SK-N-SH (cell line): Measurements from ENCODE around the gene SLC6A9. TPM values are rescaled to one million over a fixed set of nuclear protein-coding genes. Genes with fewer than 3 reads are reported as not detected.

Experiments used
- CTCF ChIA-PET: fragments of 300-600, 350-600 bp; formaldehyde crosslinking; extraction: SDS; loops from one replicate; lab custom pipeline; 2021; lab: Yijun Ruan, JAX
- POLR2A ChIA-PET: fragments of 350-600 bp; sonication (Branson Sonifier 250); formaldehyde crosslinking; extraction: SDS; loops from one replicate; lab custom pipeline; 2020; ENCODE audit warnings: antibody characterized with exemption, inconsistent platforms; lab: Yijun Ruan, JAX
- DNase-seq: peaks from one replicate; pipeline ENCODE4 v3.0.0; 2012
- H2AFZ ChIP-seq: fragments of 200-600 bp; sonication (generic); 2 replicates; pipeline ENCODE4 v1.8.1; 2016; ENCODE audit warnings: antibody characterized with exemption, mild to moderate bottlenecking, low read depth
- H3F3A ChIP-seq: fragments of 200-600 bp; sonication (generic); replicated peaks from 2 replicates; pipeline ENCODE3; 2016; ENCODE audit warnings: antibody characterized with exemption, mild to moderate bottlenecking; ENCODE audit not compliant: insufficient read depth
- H3K27ac ChIP-seq, 2 experiments: fragments of 200-500 bp in 1 of 2; fragments of 200-600 bp in 1 of 2; sonication (Bioruptor generic) in 1 of 2; sonication (generic), shearing (Covaris generic) in 1 of 2; 2 replicates each; pipeline versions ENCODE4 v1.5.1 to v1.6.1; 2014 to 2016; ENCODE audit warnings: low read depth in 2 of 2, inconsistent platforms in 1 of 2, low read length in 1 of 2, mild to moderate bottlenecking in 1 of 2, mixed read lengths in 1 of 2
- H3K27me3 ChIP-seq: fragments of 200-600 bp; sonication (generic), shearing (Covaris generic); 2 replicates; pipeline ENCODE4 v1.6.1; 2016; ENCODE audit warnings: mixed run types; ENCODE audit not compliant: insufficient read depth
- H3K36me3 ChIP-seq, 2 experiments: fragments of 200-500 bp in 1 of 2; fragments of 200-600 bp in 1 of 2; sonication (Bioruptor generic) in 1 of 2; sonication (generic) in 1 of 2; replicated peaks in 1 of 2; 2 replicates each; pipeline versions ENCODE3 to v1.5.1; 2014 to 2016; ENCODE audit warnings: low read length in 1 of 2, mild to moderate bottlenecking in 1 of 2; ENCODE audit not compliant: insufficient read depth in 2 of 2, control insufficient read depth in 1 of 2
- H3K4me1 ChIP-seq, 2 experiments: fragments of 200-500 bp in 1 of 2; fragments of 200-600 bp in 1 of 2; sonication (Bioruptor generic) in 1 of 2; sonication (generic), shearing (Covaris generic) in 1 of 2; 2 replicates each; pipeline versions ENCODE4 v1.5.1 to v1.6.1; 2014 to 2016; ENCODE audit warnings: low read depth in 1 of 2, low read length in 1 of 2, mixed run types in 1 of 2; ENCODE audit not compliant: insufficient read depth in 2 of 2, control insufficient read depth in 1 of 2
- H3K4me2 ChIP-seq: fragments of 200-600 bp; sonication (generic), shearing (Covaris generic); 2 replicates; pipeline ENCODE4 v1.6.1; 2017; ENCODE audit warnings: mixed run types
- H3K4me3 ChIP-seq, 2 experiments: fragments of 200-500 bp in 1 of 2; fragments of 200-600 bp in 1 of 2; sonication (Bioruptor generic) in 1 of 2; sonication (generic), shearing (Covaris generic) in 1 of 2; 2 replicates each; pipeline versions ENCODE4 v1.5.1 to v1.8.1; 2014 to 2016; ENCODE audit warnings: low read depth in 2 of 2, inconsistent platforms in 1 of 2, low read length in 1 of 2, mild to moderate bottlenecking in 1 of 2, mixed read lengths in 1 of 2, moderate library complexity in 1 of 2
- H3K79me2 ChIP-seq: fragments of 200-600 bp; sonication (generic); 2 replicates; pipeline ENCODE4 v1.8.1; 2017; ENCODE audit warnings: mild to moderate bottlenecking; ENCODE audit not compliant: insufficient read depth
- H3K9ac ChIP-seq: fragments of 200-600 bp; sonication (generic); 2 replicates; pipeline ENCODE4 v1.6.1; 2017; ENCODE audit warnings: mixed run types
- H3K9me2 ChIP-seq: fragments of 200-600 bp; sonication (generic); 2 replicates; pipeline ENCODE4 v1.6.1; 2017; ENCODE audit warnings: mixed run types
- H3K9me3 ChIP-seq: fragments of 200-600 bp; sonication (generic); 2 replicates; pipeline ENCODE4 v1.6.1; 2017; ENCODE audit warnings: mixed run types, mild to moderate bottlenecking, moderate library complexity
- H4K20me1 ChIP-seq: fragments of 200-600 bp; sonication (generic); 2 replicates; pipeline ENCODE4 v1.6.1; 2017; ENCODE audit warnings: mild to moderate bottlenecking, mixed run types; ENCODE audit not compliant: insufficient read depth
- CHD2 ChIP-seq: fragments of 150-350 bp; IDR thresholded peaks from 2 replicates; pipeline ENCODE4 v1.6.1; 2018; ENCODE audit warnings: low read length; ENCODE audit not compliant: partially characterized antibody
- ELF1 ChIP-seq: IDR thresholded peaks from 2 replicates; pipeline ENCODE4 v1.4.0; 2012
- EP300 ChIP-seq, 2 experiments: IDR thresholded peaks; 2 replicates each; pipeline versions ENCODE4 v1.4.0 to v1.6.1; 2012; ENCODE audit warnings: borderline replicate concordance in 1 of 2, low read depth in 1 of 2, low read length in 1 of 2
- FOXJ3 ChIP-seq: sonication (generic); formaldehyde crosslinking; IDR thresholded peaks from 2 replicates; pipeline ENCODE4 v1.5.1; 2020; ENCODE audit warnings: mild to moderate bottlenecking, missing genetic modification reagents
- FOXM1 ChIP-seq: IDR thresholded peaks from 2 replicates; pipeline ENCODE4 v1.4.0; 2012; ENCODE audit warnings: low read depth, mild to moderate bottlenecking
- GATA2 ChIP-seq: sonication (generic); formaldehyde crosslinking; IDR thresholded peaks from 2 replicates; pipeline ENCODE4 v1.5.0; 2020; ENCODE audit warnings: mild to moderate bottlenecking, missing genetic modification reagents
- MXI1 ChIP-seq: IDR thresholded peaks from 2 replicates; pipeline ENCODE4 v1.6.1; 2012; ENCODE audit warnings: mild to moderate bottlenecking, low read depth, low read length, improper control_type of control experiment
- NFIC ChIP-seq: IDR thresholded peaks from 2 replicates; pipeline ENCODE4 v1.4.0; 2012; ENCODE audit warnings: borderline replicate concordance
- RCOR1 ChIP-seq: fragments of 150-350 bp; IDR thresholded peaks from 2 replicates; pipeline ENCODE4 v1.6.1; 2017; ENCODE audit warnings: antibody characterized with exemption, low read length
- RXRA ChIP-seq: IDR thresholded peaks from 2 replicates; pipeline ENCODE4 v1.4.0; 2012; ENCODE audit warnings: low read depth, mild to moderate bottlenecking, borderline replicate concordance
- YY1 ChIP-seq: IDR thresholded peaks from 2 replicates; pipeline ENCODE4 v1.4.0; 2012; ENCODE audit warnings: low read depth, mild to moderate bottlenecking
- WGBS: methylation state at CpG from one replicate; pipeline ENCODE4 v1.1.6; 2017; ENCODE audit warnings: low lambda C conversion rate; 5-methylcytosine and 5-hydroxymethylcytosine counted together
- polyA plus RNA-seq, 3 experiments: library from polyadenylated mRNA; depleted of rRNA; stranded (reverse); fragments of >200 nt; gene quantifications; 2 replicates each; pipeline ENCODE4 v1.2.3, GENCODE V29; 2012

The SLC6A9 gene
- polyA plus RNA-seq, 1 of the 3 experiments (the other 2 are of a cell fraction), result 3.9 TPM

- Histone ChIP-seq H3K4me1 (peaks cover 0 to 72% of the 10 kb centered on the region in 2 experiments; a peak in 2 of 4 replicates), H4K20me1 (no peaks in the 10 kb centered on the region), H3K9me3 (no peaks in the 10 kb centered on the region), H3K36me3 (no peaks in the 10 kb centered on the region), H3F3A (peaks cover 4% of the 10 kb centered on the region), H3K9ac (no peak overlapping the region), H3K27ac (peak overlapping the region in 1 of 2 experiments; percentile 99; a peak in 2 of 4 replicates), H3K27me3 (no peaks in the 10 kb centered on the region), H3K4me3 (no peak overlapping the region; a peak in 1 of 4 replicates), H3K9me2 (no peaks in the 10 kb centered on the region), H3K4me2 (no peak overlapping the region), H3K79me2 (no peaks in the 10 kb centered on the region), H2AFZ (no peak overlapping the region)
- DNase-seq, result peak; percentile 74
- WGBS, result 76% methylated on average over 5 of the region's 6 CpGs
- TF ChIP-seq RXRA, result no peak
- TF ChIP-seq EP300 (IDR thresholded peaks at IDR 0.05; ENCODE audit: borderline replicate concordance in 1 of 2, low read depth in 1 of 2, low read length in 1 of 2), result peak in 1 of 2 experiments; percentile 45; a peak in 2 of 4 replicates
- POLR2A ChIA-PET, result interaction anchor here (0.8 to 1.2 kb wide), 3 partner anchors 9 to 37 kb away, joined by 3 to 5 read pairs (median 4); no protein-coding TSS in a partner anchor
- CTCF ChIA-PET, result interaction anchor here (1.0 to 20.6 kb wide), 3 partner anchors 8 to 29 kb away, joined by 3 to 598 read pairs (median 12); partner anchors contain the start of gene SLC6A9
These were observed 34.5 kb downstream of the SLC6A9 start for GRCh38 chr1:43996733-43997115.

DNA sequence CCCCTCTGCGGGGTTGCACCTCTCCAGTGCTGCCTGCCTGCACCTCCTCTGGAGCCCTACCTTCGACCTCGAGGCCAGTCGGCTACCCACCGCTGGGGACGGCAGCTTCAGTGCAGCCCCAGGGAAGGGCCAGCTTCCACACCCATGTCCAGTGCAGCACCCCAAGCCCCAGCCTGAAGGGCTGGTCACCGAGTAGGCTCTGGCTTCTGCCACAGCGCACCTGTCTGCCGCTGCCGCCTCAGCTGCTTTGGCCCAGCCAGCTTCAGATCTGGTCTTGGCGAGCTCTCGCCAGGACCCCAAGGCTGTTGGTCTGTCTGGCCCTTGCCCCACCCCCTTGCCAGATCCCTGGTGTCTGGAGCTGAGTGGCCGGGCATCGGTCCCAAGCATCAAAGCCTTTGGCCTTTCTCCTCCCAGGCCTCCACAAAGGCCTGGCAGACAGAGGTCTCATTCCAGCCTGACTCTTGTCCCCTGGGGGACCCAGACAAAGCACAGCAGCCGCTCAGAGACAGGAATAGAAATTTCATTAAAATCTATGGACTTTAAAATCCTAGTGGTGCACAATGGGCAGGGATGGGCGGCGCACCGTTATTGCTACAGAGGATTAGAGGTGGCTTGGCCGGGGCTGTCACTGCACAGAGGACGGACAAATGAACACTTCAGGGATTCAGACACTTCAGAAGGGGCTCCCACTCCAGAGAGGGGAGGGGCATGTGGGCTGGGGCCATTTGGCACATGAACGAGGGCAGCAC lies 35.1 kb downstream of the SLC6A9 start:
- Histone ChIP-seq H3K4me1 (peaks cover 0 to 72% of the 10 kb centered on the region in 2 experiments; a peak in 3 of 4 replicates), H3K4me2 (no peak overlapping the region), H3K27ac (peak overlapping the region in 1 of 2 experiments; percentile 99; a peak in 2 of 4 replicates), H3F3A (peaks cover 4% of the 10 kb centered on the region), H4K20me1 (no peaks in the 10 kb centered on the region), H3K4me3 (no peak overlapping the region; a peak in 1 of 4 replicates), H3K9me2 (no peaks in the 10 kb centered on the region), H3K79me2 (no peaks in the 10 kb centered on the region), H3K27me3 (no peaks in the 10 kb centered on the region), H3K36me3 (no peaks in the 10 kb centered on the region), H3K9me3 (no peaks in the 10 kb centered on the region), H2AFZ (no peak overlapping the region), H3K9ac (no peak overlapping the region)
- POLR2A ChIA-PET, result interaction anchor here (0.8 to 1.2 kb wide), 4 partner anchors 10 to 37 kb away, joined by 3 to 5 read pairs (median 4); no protein-coding TSS in a partner anchor
- CTCF ChIA-PET, result interaction anchor here (1.6 to 20.6 kb wide), 3 partner anchors 10 to 51 kb away, joined by 7 to 598 read pairs (median 12); partner anchors contain the start of gene SLC6A9
- 87% methylated on average over 15 of the region's 21 CpGs for WGBS
- TF ChIP-seq NFIC (no peak), CHD2 (peak; percentile 47), FOXJ3 (CRISPR knock-in tag) (peak; percentile 65; the same call in 1 of the 2 replicates), RCOR1 (peak; percentile 62), EP300 (IDR thresholded peaks at IDR 0.05; ENCODE audit: borderline replicate concordance in 1 of 2, low read depth in 1 of 2, low read length in 1 of 2) (peak in 1 of 2 experiments; percentile 71; a peak in 1 of 4 replicates), ELF1 (no peak), MXI1 (peak; percentile 36; the same call in 1 of the 2 replicates), YY1 (no peak), FOXM1 (no peak), GATA2 (peak; percentile 50)
- DNase-seq, result peak; percentile 89
